ENCODE data around the gene RNF112. TPM values are rescaled to one million over a fixed set of nuclear protein-coding genes. Genes with fewer than 3 reads are reported as not detected.

The RNF112 gene
- total and polyA plus RNA-seq, 2 of the 8 experiments (the other 6 are each of a cell fraction or from before 2014, with no cell fraction given), result 1.1 to 2.2 TPM

GRCh38 chr17:19405114-19405513 is 5.9 kb upstream of the RNF112 start:
- Histone ChIP-seq H3K9ac (replicated peaks in 1 of 4; ENCODE audit: extremely low read depth in 1 of 4, low read depth in 3 of 4, low read length in 3 of 4) (no peak overlapping the region; a peak in 1 of 7 replicates), H2BK5ac (ENCODE audit: low read depth, low read length) (no peak overlapping the region), H4K91ac (replicated peaks; ENCODE audit: insufficient read length, low read length) (peak overlapping the region; percentile 65), H3K27me3 (replicated peaks in 1 of 4; ENCODE audit: control insufficient read depth in 3 of 4, extremely low read depth in 1 of 4, insufficient read depth in 3 of 4, low read length in 3 of 4) (0 out of 7 replicates have a peak, but pooled peaks cover 0 to under 1% (median 0%) of the 10 kb centered on the region in 4 experiments), H4K8ac (ENCODE audit: extremely low read depth, insufficient read depth, low read length) (no peak overlapping the region), H3K79me2 (ENCODE audit: control insufficient read depth in 1 of 2, insufficient read depth in 2 of 2, low read length in 2 of 2) (no peaks in the 10 kb centered on the region), H3K23me2 (ENCODE audit: low read depth, low read length) (peaks cover 7% of the 10 kb centered on the region; the same call in 1 of the 2 replicates), H3K79me1 (ENCODE audit: low read depth, low read length) (no peaks in the 10 kb centered on the region), H2BK120ac (replicated peaks; ENCODE audit: low read depth, low read length) (no peak overlapping the region), H3K23ac (ENCODE audit: insufficient read length) (no peak overlapping the region), H2BK12ac (ENCODE audit: low read depth, low read length) (peak overlapping the region; percentile 77), H3K4me2 (ENCODE audit: insufficient read depth in 1 of 2, low read depth in 2 of 2, low read length in 2 of 2) (no peak overlapping the region), H2AFZ (ENCODE audit: low read length) (no peak overlapping the region), H3K4ac (replicated peaks; ENCODE audit: insufficient read length, low read depth, low read length) (no peak overlapping the region), H3K14ac (ENCODE audit: insufficient read length) (no peak overlapping the region), H3K4me1 (replicated peaks in 1 of 4; ENCODE audit: control insufficient read depth in 3 of 4, insufficient read depth in 4 of 4, low read length in 3 of 4) (peaks cover 0 to 2% (median 0%) of the 10 kb centered on the region in 4 experiments; a peak in 1 of 7 replicates), H3K27ac (ENCODE audit: low read depth, low read length) (no peak overlapping the region), H4K20me1 (replicated peaks in 1 of 2; ENCODE audit: control insufficient read depth in 1 of 2, insufficient read depth in 2 of 2, low read length in 2 of 2) (peaks cover 0 to 1% of the 10 kb centered on the region in 2 experiments), H3K18ac (ENCODE audit: extremely low read depth, low read length) (no peak overlapping the region), H2AK5ac (ENCODE audit: low read depth, low read length) (peak overlapping the region; percentile 85; the same call in 1 of the 2 replicates), H3K36me3 (ENCODE audit: control insufficient read depth in 2 of 4, insufficient read depth in 4 of 4, low read length in 3 of 4) (no peaks in the 10 kb centered on the region), H2BK20ac (ENCODE audit: low read length) (0 out of 2 replicates have a peak overlapping the region, but pooled peaks have one; percentile 13), H3K9me3 (ENCODE audit: insufficient read depth in 2 of 2, low read depth in 1 of 2, low read length in 1 of 2) (no peaks in the 10 kb centered on the region), H2BK15ac (ENCODE audit: low read length) (no peak overlapping the region; the same call in 1 of the 2 replicates), H3K56ac (replicated peaks; ENCODE audit: insufficient read length, low read depth, low read length) (no peak overlapping the region), H4K5ac (ENCODE audit: insufficient read length, low read depth, low read length) (no peak overlapping the region), H3K4me3 (ENCODE audit: extremely low read depth in 1 of 4, insufficient read depth in 2 of 4, low read depth in 3 of 4, low read length in 4 of 4) (no peak overlapping the region)
- 91% methylated on average over 5 of the region's 5 CpGs; no CpG with 5 or more reads in 1 of the 2 experiments for WGBS, 2 experiments (ENCODE audit: extremely low coverage in 1 of 2, insufficient coverage in 1 of 2, insufficient read length in 1 of 2, insufficient replicate concordance in 2 of 2, low coverage in 1 of 2, low lambda C conversion rate in 2 of 2, missing lambda C conversion rate in 1 of 2)
- FAIRE-seq, result no peak
- CTCF ChIA-PET (ENCODE audit: partially characterized antibody), result interaction anchor here (1.0 kb wide), 1 partner anchor 21 kb away, joined by 3 read pairs; no protein-coding TSS in a partner anchor
- DNase-seq (ENCODE audit: low read depth in 1 of 2, low spot score in 2 of 2), result no peak
- POLR2A ChIA-PET (ENCODE audit: partially characterized antibody), result no interaction called here
- TF ChIP-seq KDM1A (IDR thresholded peaks at IDR 0.05; ENCODE audit: borderline replicate concordance, low read length) (0 out of 2 replicates have a peak, but pooled peaks have one; percentile 40), POLR2AphosphoS5 (IDR thresholded peaks at IDR 0.05; ENCODE audit: low read depth, low read length) (no peak)

Measured in H1 (cell line).